Thoracic aorta (tissue), 2 donors: Measurements from ENCODE around the gene UTP3. TPM values are rescaled to one million over a fixed set of nuclear protein-coding genes. Genes with fewer than 3 reads are reported as not detected.

Experiments
- ATAC-seq: fragments of 150-250 bp; one replicate; pipeline ENCODE4 v1.8.0; 2017; ENCODE audit warnings: low read depth; ENCODE audit not compliant: insufficient number of reproducible peaks, low FRiP score
- DNase-seq: peaks from one replicate; pipeline ENCODE4 v3.0.0-alpha.2; 2020; ENCODE audit warnings: low spot score
- H3K27ac ChIP-seq, 2 donors: fragments of 200-600 bp; sonication (generic); 1 replicate in 1 of 2; 2 replicates in 1 of 2; pipeline ENCODE4 v1.5.1; 2016; ENCODE audit warnings: mild to moderate bottlenecking in 2 of 2, moderate library complexity in 2 of 2
- H3K27me3 ChIP-seq: fragments of 200-600 bp; sonication (generic); replicated peaks from 2 replicates; pipeline ENCODE4 v1.6.0; 2016; ENCODE audit warnings: mild to moderate bottlenecking; ENCODE audit not compliant: insufficient read depth
- H3K36me3 ChIP-seq: fragments of 200-600 bp; sonication (generic); one replicate; pipeline ENCODE4 v1.5.1; 2016
- H3K4me1 ChIP-seq, 2 donors: fragments of 200-600 bp; sonication (generic); 1 replicate in 1 of 2; 2 replicates in 1 of 2; pipeline versions ENCODE4 v1.5.1 to v1.6.0; 2016; ENCODE audit warnings: low read depth in 2 of 2, mild to moderate bottlenecking in 1 of 2; ENCODE audit not compliant: control insufficient read depth in 1 of 2
- H3K4me3 ChIP-seq: fragments of 200-600 bp; sonication (generic); 2 replicates; pipeline ENCODE4 v1.5.1; 2016; ENCODE audit warnings: mild to moderate bottlenecking
- H3K9me3 ChIP-seq: fragments of 200-600 bp; sonication (generic); 2 replicates; pipeline ENCODE4 v1.5.1; 2016
- total RNA-seq, 2 donors: library from RNA; depleted of rRNA; stranded (reverse); fragments of >200 nt; gene quantifications; one replicate each; pipeline versions ENCODE4 v1.1.0 to v1.2.3, GENCODE V29; 2016
- TF ChIP-seq, protein P1 (sequence below): fragments of 200-600 bp; sonication (generic); IDR thresholded peaks from one replicate; pipeline ENCODE4 v1.5.1; 2019; ENCODE audit warnings: antibody characterized with exemption

Gene UTP3
- total RNA-seq, 2 donors from 2014 or later, result 15.2 to 32.6 TPM

DNA sequence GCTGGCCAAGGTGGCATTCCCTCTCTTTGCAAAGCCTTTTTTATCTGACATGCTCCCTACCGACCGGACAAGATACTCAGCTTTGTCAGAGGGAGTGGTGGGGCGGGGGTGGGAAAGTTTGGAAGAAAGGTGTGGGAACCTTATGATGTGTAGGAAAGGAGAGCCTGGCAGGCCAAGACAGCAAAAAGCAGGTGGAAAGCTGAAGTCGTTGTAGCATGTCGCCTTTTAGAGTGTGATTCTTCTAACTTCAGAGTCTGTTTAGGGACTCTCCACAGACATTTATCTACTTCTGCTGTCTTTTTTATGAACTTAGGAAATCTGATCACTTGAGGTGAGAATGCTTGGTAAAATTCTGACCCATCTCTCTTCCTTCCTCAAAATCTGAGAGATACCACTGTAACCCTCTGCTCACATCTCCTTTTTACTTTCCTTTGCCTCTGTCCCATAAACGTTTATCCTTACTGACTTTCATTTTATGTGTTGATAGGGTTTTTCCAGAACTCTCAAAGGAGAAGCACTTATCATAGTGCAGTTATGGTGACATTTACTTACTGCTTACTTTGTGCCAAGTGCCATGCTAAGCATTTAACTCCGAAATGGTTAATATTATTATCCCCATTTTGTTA, 25.2 kb downstream of the UTP3 start:
- no peak for DNase-seq
- Histone ChIP-seq H3K27me3 (no peaks in the 10 kb centered on the region), H3K27ac (no peak overlapping the region), H3K4me1 (peaks cover 0 to 7% of the 10 kb centered on the region in 2 donors), H3K36me3 (no peaks in the 10 kb centered on the region), H3K4me3 (no peak overlapping the region), H3K9me3 (no peaks in the 10 kb centered on the region)
- ATAC-seq, result no peak
- TF ChIP-seq, protein P1, sequence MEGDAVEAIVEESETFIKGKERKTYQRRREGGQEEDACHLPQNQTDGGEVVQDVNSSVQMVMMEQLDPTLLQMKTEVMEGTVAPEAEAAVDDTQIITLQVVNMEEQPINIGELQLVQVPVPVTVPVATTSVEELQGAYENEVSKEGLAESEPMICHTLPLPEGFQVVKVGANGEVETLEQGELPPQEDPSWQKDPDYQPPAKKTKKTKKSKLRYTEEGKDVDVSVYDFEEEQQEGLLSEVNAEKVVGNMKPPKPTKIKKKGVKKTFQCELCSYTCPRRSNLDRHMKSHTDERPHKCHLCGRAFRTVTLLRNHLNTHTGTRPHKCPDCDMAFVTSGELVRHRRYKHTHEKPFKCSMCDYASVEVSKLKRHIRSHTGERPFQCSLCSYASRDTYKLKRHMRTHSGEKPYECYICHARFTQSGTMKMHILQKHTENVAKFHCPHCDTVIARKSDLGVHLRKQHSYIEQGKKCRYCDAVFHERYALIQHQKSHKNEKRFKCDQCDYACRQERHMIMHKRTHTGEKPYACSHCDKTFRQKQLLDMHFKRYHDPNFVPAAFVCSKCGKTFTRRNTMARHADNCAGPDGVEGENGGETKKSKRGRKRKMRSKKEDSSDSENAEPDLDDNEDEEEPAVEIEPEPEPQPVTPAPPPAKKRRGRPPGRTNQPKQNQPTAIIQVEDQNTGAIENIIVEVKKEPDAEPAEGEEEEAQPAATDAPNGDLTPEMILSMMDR, result no peak

- H3K27me3 ChIP-seq, result no peaks in the 10 kb centered on the region
- DNase-seq (no peak), ATAC-seq (no peak)
- H3K9me3 ChIP-seq, result no peaks in the 10 kb centered on the region
- peaks cover 0 to 7% of the 10 kb centered on the region in 2 donors for H3K4me1 ChIP-seq
- H3K4me3 ChIP-seq, result no peak overlapping the region
- H3K27ac ChIP-seq, result no peak overlapping the region
- H3K36me3 ChIP-seq, result no peaks in the 10 kb centered on the region
- TF ChIP-seq, protein P1, result no peak
These were observed 26.0 kb downstream of the UTP3 start for GRCh38 chr4:70714079-70714887.

DNA sequence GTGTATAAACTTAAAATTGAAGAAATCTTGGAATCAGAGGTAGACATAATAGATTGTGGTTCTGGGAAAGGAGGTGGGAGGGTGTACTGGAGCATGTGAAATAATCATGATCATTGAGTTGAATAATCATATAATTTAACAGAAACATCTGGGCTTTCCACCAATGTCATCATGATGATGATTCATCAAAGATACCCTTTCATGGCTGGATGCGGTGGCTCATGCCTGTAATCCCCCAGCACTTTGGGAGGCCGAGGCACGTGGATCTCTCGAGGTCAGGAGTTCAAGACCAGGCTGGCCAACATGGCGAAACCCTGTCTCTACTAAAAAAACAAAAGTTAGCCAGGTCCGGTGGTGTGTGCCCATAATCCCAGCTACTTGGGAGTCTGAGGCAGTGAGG, 26.8 kb downstream of the UTP3 start:
- ATAC-seq (no peak), DNase-seq (no peak)
- Histone ChIP-seq H3K9me3 (no peaks in the 10 kb centered on the region), H3K36me3 (no peaks in the 10 kb centered on the region), H3K4me1 (peaks cover 0 to 7% of the 10 kb centered on the region in 2 donors), H3K27ac (no peak overlapping the region), H3K27me3 (no peaks in the 10 kb centered on the region), H3K4me3 (no peak overlapping the region)
- TF ChIP-seq, protein P1, result no peak

DNA sequence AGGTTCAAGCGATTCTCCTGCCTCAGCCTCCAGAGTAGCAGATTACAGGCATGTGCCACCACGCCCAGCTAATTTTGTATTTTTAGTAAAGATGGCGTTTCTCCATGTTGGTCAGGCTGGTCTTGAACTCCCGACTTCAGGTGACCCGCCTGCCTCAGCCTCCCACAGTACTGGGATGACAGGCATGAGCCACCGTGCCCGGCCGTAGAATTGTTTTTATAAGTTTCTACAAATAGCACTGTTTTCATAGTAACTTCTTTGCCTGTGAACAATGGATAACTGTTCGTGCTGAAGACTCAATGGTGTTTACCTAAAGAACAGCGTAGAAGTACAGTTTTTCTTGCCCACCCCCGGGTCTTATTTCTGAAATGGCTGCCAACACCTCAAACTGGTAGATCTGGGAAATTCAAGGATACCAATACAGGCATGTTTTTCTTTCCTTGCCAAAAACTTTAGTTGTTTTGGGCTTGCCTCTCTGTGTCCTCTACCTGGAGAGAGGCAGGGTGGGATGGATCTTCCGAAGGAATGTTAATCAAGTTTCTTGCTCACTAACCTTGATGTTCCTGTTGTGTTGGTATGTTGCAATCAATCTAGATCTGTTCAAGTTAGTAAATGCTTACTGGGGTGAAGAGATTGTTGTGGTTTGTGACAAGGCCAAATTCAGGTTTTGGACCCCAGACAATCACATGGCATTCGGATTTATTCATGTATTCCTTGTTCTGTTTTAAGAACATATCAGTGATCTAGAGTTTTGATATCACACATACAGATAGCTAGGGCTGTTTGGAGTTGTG, 30.7 kb downstream of the UTP3 start:
- TF ChIP-seq, protein P1, result no peak
- no peak for ATAC-seq
- Histone ChIP-seq H3K36me3 (no peaks in the 10 kb centered on the region), H3K4me1 (peaks cover 0 to 5% of the 10 kb centered on the region in 2 donors), H3K9me3 (no peaks in the 10 kb centered on the region), H3K27me3 (no peaks in the 10 kb centered on the region), H3K4me3 (no peak overlapping the region), H3K27ac (no peak overlapping the region)
- DNase-seq, result no peak

DNA sequence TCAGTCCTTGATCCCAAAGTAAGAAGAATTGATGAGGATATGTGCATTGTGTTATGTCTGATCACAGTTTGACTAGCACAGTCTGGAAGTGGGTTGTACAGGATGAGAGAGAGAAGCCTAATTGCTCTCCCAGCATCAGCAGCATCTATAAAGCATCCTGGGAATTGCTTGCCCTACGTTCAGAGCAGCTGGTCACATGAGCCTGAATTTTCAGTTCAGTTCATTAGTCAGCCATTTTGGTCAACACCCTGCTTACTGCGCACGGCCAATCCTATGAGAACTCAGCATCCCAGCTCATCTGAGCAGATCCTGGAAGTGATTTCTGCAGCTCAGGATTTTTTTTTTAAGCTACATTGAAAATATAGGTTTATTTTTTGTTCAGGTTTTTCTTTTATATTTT, 33.4 kb downstream of the UTP3 start, which contains the start of gene RUFY3:
Gene RUFY3, plus strand, starts transcription at position 218 of the 400 bp plus-strand sequence. CDS start 610 bp downstream, outside the sequence.
- peak; percentile 75 for ATAC-seq
- peak within 1 kb of the TSS; percentile 59 to 67 for H3K27ac ChIP-seq
- H3K27me3 ChIP-seq, result no peaks in the 10 kb centered on the region
- peak within 1 kb of the TSS; percentile 75 for H3K4me3 ChIP-seq
- no peaks in the 10 kb centered on the region for H3K36me3 ChIP-seq
- DNase-seq, result no peak
- TF ChIP-seq, protein P1, result no peak
- H3K4me1 ChIP-seq, result peaks cover 11 to 13% of the 10 kb centered on the region in 2 donors
- H3K9me3 ChIP-seq, result no peaks in the 10 kb centered on the region
